ENCODE data around the gene FXYD1. TPM values are rescaled to one million over a fixed set of nuclear protein-coding genes. Genes with fewer than 3 reads are reported as not detected.
"Not testable (repeated sequence)": the region's sequence is repeated elsewhere in the genome, so short reads cannot be mapped to it uniquely, and the experiment has no call there.

The FXYD1 gene
- total RNA-seq, 4 donors from 2014 or later, result 2.0 to 10.9 (median 6.7) TPM

- Histone ChIP-seq H3K36me3 (no peaks in the 10 kb centered on the region), H3K4me1 (peaks cover 28% of the 10 kb centered on the region), H3K4me3 (no peak overlapping the region), H3K27ac (no peak overlapping the region), H3K27me3 (peaks cover 7% of the 10 kb centered on the region), H3K9me3 (no peaks in the 10 kb centered on the region)
- 94% methylated on average over 20 of the region's 20 CpGs for WGBS
- TF ChIP-seq POLR2AphosphoS5 (IDR thresholded peaks at IDR 0.05) (no peak), EP300 (IDR thresholded peaks at IDR 0.05) (no peak), POLR2A (IDR thresholded peaks at IDR 0.05) (no peak), CTCF (IDR thresholded peaks at IDR 0.05) (no peak)
- DNase-seq (ENCODE audit: low spot score in 2 of 2), result no peak
Measured at GRCh38 chr19:35151273-35152065, 12.8 kb downstream of the FXYD1 start.

- not testable (repeated sequence) for H3K9me3 ChIP-seq; DNase-seq (ENCODE audit: low spot score in 2 of 2); H3K27ac ChIP-seq; H3K4me3 ChIP-seq; H3K27me3 ChIP-seq
- 73% methylated on average over 10 of the region's 10 CpGs for WGBS
- peaks cover 28% of the 10 kb centered on the region for H3K4me1 ChIP-seq
- H3K36me3 ChIP-seq, result peaks cover 10% of the 10 kb centered on the region
Measured at GRCh38 chr19:35153129-35153522, 14.5 kb downstream of the FXYD1 start.

- TF ChIP-seq POLR2AphosphoS5 (IDR thresholded peaks at IDR 0.05), result no peak
- no peak for TF ChIP-seq EP300 (IDR thresholded peaks at IDR 0.05)
- peak in 1 of 2 donors; percentile 74 for TF ChIP-seq CTCF (IDR thresholded peaks at IDR 0.05)
- no peak for TF ChIP-seq POLR2A (IDR thresholded peaks at IDR 0.05)
- Histone ChIP-seq H3K27ac (peak overlapping the region; percentile 85), H3K9me3 (no peaks in the 10 kb centered on the region), H3K4me1 (peaks cover 28% of the 10 kb centered on the region), H3K4me3 (peak overlapping the region; percentile 83), H3K27me3 (peaks cover 7% of the 10 kb centered on the region), H3K36me3 (peaks cover 18% of the 10 kb centered on the region)
- DNase-seq (ENCODE audit: low spot score in 2 of 2), result peak; percentile 82 to 83
- WGBS, result 4% methylated on average over 16 of the region's 36 CpGs
Measured at GRCh38 chr19:35153701-35154524, 15.3 kb downstream of the FXYD1 start.

- TF ChIP-seq POLR2A (IDR thresholded peaks at IDR 0.05), result peak in 1 of 2 donors; percentile 34
- no peak for TF ChIP-seq POLR2AphosphoS5 (IDR thresholded peaks at IDR 0.05)
- TF ChIP-seq EP300 (IDR thresholded peaks at IDR 0.05), result no peak
- peak; percentile 16 to 31 for TF ChIP-seq CTCF (IDR thresholded peaks at IDR 0.05)
- WGBS, result under 1% methylated on average over 48 of the region's 49 CpGs
- DNase-seq (ENCODE audit: low spot score in 2 of 2), result peak; percentile 86 to 88
Measured at GRCh38 chr19:35154525-35155406, 16.1 kb downstream of the FXYD1 start, which contains the start of gene FXYD5. Gene FXYD5, plus strand, starts transcription at chr19:35154735. Its CDS starts 816 bp downstream, at chr19:35155551.

GRCh38 chr19:35155441-35155840 lies 16.8 kb downstream of the FXYD1 start:
- Histone ChIP-seq H3K4me3 (peak overlapping the region; percentile 83), H3K4me1 (peaks cover 28% of the 10 kb centered on the region), H3K27ac (no peak overlapping the region), H3K27me3 (peaks cover 7% of the 10 kb centered on the region), H3K36me3 (peaks cover 32% of the 10 kb centered on the region), H3K9me3 (no peaks in the 10 kb centered on the region)
- DNase-seq (ENCODE audit: low spot score in 2 of 2), result no peak
- TF ChIP-seq POLR2A (IDR thresholded peaks at IDR 0.05), result no peak
- TF ChIP-seq EP300 (IDR thresholded peaks at IDR 0.05), result no peak
- TF ChIP-seq POLR2AphosphoS5 (IDR thresholded peaks at IDR 0.05), result no peak
- no peak for TF ChIP-seq CTCF (IDR thresholded peaks at IDR 0.05)
- WGBS, result 20% methylated on average over 4 of the region's 17 CpGs

More at GRCh38 chr19:35154525-35155406, 16.1 kb downstream of the FXYD1 start, which contains the start of gene FXYD5:
- Histone ChIP-seq H3K36me3 (peaks cover 27% of the 10 kb centered on the region), H3K27ac (peak within 1 kb of the TSS; percentile 85), H3K27me3 (peaks cover 7% of the 10 kb centered on the region), H3K9me3 (no peaks in the 10 kb centered on the region), H3K4me3 (peak within 1 kb of the TSS; percentile 83), H3K4me1 (peaks cover 28% of the 10 kb centered on the region)
